NT2/D1 (cell line): ENCODE data around the gene VPS50.

Source experiments
- SUZ12 ChIP-seq: IDR thresholded peaks from 2 replicates; pipeline ENCODE4 v1.6.1; 2011; ENCODE audit not compliant: insufficient read length, insufficient read depth; ENCODE audit errors: extremely low read depth
- ZNF274 ChIP-seq: IDR thresholded peaks from 2 replicates; pipeline ENCODE4 v1.6.1; 2011; ENCODE audit warnings: mild to moderate bottlenecking, low read depth, low read length

DNA sequence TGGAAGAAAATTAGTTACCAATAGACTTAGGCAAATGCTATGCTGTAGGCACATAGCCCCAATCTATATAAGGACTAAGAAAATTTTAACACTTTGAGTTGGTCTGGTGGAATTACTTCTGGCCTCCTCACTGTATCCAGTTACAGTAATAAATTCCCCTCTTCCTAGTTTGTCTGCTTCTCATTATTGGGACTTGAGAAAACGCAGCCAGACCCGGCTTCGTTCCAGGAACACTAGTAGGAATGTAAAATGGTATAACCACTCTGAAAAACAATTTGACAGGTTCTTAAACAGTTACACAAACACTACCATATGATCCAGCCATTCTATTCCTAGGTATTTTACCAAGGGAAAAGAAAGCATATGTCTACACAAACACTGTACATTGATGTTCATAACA, 150.2 kb downstream of the VPS50 start:
- no peak for TF ChIP-seq SUZ12
- TF ChIP-seq ZNF274 = no peak
